Peyer's patch (tissue), 4 donors: Measurements from ENCODE around the gene TGDS.

ENCODE experiments used
- CTCF ChIP-seq, 6 experiments: fragments of 450-650 bp in 4 of 6; fragments of 200-600 bp in 2 of 6; sonication (generic) in 1 of 6; IDR thresholded peaks; one replicate each; pipeline ENCODE4 v1.5.1; 2017 to 2019; ENCODE audit warnings: antibody characterized with exemption in 6 of 6, mild to moderate bottlenecking in 3 of 6, moderate library complexity in 1 of 6
- POLR2A ChIP-seq, 2 donors: fragments of 450-650 bp; IDR thresholded peaks; one replicate each; pipeline ENCODE4 v1.5.1; 2017; ENCODE audit warnings: antibody characterized with exemption in 2 of 2, mild to moderate bottlenecking in 2 of 2, moderate library complexity in 2 of 2

DNA sequence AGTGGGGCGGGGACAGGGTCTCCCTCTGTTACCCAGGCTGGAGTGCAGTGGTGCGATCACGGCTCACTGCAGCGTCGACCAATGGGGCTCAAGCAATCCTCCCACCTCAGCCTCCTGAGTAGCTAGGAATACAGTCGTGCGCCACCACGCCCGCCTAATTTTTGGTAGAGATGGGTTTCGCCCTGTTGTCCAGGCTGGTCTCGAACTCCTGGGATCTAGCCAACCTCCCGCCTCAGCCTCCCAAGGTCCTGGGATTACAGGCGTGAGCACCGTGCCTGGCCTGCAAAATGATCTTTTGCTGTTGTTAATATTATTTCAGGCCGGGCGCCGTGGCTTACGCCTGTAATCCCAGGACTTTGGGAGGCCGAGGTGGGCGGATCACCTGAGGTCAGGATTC is 621 bp upstream of the TGDS start:
- TF ChIP-seq CTCF (IDR thresholded peaks at IDR 0.05) (no peak), POLR2A (IDR thresholded peaks at IDR 0.05) (no peak)
